Renal cortical epithelial cell (primary cell): ENCODE data around the gene PPP1R9A. TPM values are rescaled to one million over a fixed set of nuclear protein-coding genes. Genes with fewer than 3 reads are reported as not detected.

Experiments used
- DNase-seq: peaks from one replicate; pipeline ENCODE4 v3.0.0-alpha.2; 2011; ENCODE audit warnings: low read depth
- total RNA-seq: library from RNA; depleted of rRNA; stranded (reverse); fragments of >200 nt; gene quantifications from 2 replicates; pipeline ENCODE4 v1.2.3, GENCODE V29; 2014

PPP1R9A gene
- total RNA-seq, 1 donor from 2014 or later, result 56.6 TPM

- DNase-seq, result no peak
These were observed 411.2 kb downstream of the PPP1R9A start for GRCh38 chr7:95318501-95319100.

DNA sequence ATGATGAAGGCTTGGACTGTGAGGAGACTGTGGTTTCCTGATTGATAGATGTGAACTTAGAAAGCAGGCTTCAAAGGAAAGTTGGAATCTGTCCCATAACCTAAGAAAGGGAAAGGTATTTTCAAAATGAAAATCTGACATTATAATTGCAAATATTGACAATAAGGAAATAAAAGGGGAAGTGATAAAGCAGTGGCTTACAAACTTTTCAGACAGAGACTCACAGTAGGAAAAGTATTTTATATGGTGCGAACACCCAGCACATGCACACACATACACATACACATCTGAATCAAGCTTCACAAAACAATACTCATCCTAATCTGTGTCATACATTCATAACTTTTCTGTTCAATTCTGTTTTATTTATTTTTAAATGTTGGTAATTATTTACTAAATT lies 412.2 kb downstream of the PPP1R9A start:
- DNase-seq, result no peak

- DNase-seq, result no peak
These were observed 413.3 kb downstream of the PPP1R9A start for GRCh38 chr7:95320651-95321050.

DNA sequence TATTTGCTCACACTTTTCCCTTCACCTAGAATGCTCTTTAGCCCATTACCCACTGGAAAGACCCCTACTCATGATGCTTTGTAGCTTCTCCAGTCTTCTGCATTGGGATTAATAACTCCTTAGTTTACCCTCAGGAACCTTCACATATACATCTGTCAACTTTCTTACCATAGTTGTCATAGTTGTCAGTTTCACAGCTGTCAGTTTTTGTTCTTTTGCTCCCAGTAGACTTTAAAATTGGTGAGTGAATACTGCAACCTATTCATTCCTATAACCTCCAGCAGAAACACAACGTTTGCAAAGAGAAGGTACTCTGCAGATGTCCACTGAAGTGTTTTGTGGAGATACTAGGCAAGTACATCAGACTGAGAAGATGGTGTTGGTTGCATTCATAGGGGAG lies 414.3 kb downstream of the PPP1R9A start:
- no peak for DNase-seq

GRCh38 chr7:95322396-95322795 lies 415.0 kb downstream of the PPP1R9A start:
- no peak for DNase-seq

DNA sequence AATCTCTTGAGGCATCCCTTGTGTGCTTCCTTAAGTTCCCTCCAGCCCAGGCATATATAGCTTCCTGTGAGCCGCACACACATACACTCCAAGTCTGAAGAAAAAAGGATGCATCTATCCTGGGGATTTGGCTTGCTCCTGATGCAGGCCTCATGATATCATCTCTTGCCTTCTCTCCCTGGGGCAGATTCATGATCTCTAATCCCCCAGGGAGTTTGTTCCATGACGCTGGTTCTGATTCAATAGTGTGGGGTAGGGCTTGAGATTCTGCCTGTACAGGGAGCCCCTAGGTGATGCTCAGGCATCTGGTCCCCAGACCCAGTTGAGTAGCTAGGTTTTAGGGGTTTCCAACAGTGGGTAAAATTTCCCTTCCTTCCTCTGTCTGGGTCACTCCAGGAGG lies 415.5 kb downstream of the PPP1R9A start:
- DNase-seq, result no peak

DNA sequence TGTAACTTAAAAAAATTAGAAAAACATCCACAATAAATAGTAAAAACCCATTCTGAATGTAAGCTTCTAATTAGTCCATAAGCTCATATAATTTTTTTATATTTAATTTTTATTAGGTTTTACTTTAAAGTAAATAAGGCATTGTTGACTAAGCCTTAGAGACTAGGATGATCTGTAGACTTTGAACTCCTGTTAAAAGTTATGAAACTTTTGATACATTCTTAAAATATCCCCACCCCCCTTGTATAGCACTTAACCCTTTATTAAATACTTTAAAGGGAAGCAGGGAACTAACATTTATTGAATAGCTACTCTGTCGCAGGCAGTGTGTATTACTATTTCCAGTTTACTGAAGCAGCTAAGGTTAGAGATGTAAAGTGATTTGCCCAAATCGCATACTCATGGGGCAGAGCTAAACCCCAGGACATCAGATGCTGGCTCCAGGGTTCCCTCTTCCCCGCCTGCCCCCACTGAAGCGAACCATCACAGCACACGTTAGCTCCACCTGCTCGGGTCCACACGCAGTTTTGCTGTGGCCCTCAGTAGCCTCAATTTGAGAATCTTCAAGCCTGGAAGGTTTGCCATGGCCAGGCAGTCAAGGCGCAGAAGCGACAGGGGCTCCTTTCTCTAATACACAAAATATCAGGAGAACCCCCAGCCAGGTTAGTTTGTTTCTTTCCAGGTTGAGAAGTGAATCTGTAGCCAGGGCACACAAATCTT lies 416.2 kb downstream of the PPP1R9A start:
- no peak for DNase-seq

GRCh38 chr7:95324431-95324830 lies 417.0 kb downstream of the PPP1R9A start, which contains the start of gene PON1:
TSS of gene PON1 (minus strand) at chr7:95324532. CDS start at chr7:95324475, 57 bp downstream.
- DNase-seq, result no peak

GRCh38 chr7:95327356-95327755 lies 420.0 kb downstream of the PPP1R9A start:
- DNase-seq, result no peak

DNA sequence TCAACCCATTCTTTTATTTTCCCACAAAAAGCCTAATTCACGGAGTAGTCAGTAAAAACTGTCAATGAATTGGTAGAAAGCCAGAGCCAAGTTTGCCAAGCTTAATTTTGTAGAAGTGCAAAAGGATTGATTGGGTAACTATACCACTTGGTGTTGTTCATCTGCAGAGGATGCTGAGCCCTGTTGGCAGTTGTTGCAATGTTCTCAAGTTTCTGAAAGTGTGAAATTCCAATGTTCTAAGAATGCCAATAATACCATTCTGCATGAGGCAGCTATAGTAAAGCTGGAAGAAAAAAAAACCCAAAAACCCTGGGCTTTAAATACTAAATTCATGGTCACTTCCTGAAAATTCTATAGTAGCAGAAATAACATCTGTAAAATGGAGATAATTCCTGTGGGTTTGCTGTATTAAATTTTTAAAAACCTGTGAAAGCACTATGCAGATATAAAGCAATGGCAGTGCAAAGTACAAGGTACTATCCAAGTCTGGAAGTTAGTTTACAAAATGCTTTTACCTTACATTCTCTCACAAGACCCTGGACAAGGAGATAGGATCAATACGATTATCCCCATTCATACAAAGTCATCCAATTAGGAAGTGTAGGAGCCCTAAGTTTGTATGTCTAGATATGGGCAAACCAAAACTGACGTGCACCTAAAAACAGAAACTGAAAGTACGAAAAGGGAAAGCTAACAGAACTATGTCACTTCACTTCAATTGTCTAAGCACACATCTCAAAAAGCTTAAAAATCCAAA lies 423.0 kb downstream of the PPP1R9A start:
- peak; percentile 40 for DNase-seq

GRCh38 chr7:95330961-95331337 lies 423.6 kb downstream of the PPP1R9A start:
- no peak for DNase-seq

DNA sequence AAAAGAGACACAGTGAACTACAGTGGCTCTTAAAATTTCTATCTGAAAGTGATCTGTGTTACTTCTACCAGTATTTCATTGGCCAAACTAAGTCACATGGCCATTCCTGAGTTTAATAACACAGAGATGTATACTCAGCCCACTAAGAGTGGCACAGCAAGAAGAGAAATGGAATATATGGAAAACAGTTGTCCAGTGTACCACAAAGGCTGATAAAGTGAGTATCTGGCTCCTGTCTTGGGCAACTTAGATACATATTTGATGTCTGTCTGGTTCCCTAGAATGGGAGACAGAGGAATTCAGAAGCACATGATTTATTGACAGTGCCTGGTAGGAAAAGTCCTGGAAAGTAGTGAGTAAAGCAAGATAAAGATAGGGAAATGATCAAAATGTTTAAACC lies 427.1 kb downstream of the PPP1R9A start:
- DNase-seq, result no peak

DNA sequence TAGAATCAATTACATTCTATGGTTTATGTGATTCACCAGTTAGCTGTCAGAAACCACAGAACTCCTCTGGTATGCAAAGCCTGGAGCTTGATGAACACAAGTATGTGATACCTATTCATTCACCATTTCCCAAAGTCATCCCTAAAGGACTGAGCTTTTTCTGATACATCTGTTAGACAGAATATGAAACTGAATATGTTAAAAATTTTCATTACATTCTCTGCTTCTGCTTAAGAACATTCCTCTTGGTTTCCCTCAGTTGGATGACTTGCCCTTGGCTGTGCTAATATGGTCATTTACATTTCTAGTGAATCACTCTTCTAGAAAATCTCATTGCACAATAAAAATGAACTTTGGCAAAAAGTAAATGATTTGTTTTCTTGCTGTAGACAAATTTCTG lies 427.7 kb downstream of the PPP1R9A start:
- DNase-seq, result peak; percentile 88

DNA sequence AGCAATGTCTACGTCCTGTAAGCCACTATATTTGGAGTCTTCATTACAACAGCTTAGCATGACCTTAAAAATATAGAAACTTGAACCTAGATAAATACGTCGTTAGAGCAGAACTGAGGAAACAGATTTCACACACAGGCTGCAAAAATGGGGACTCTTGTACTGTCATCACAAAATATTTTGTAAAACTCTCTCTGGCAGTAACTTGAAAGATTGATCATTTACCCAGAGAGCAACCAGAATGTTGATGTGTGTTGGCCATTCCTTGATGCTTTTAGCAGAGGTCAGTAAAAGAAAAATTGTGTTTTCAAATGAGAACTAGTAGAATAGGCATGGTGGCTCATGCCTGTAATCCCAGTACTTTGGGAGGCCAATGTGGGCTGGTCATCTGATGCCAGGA lies 431.4 kb downstream of the PPP1R9A start:
- DNase-seq, result peak; percentile 25

DNA sequence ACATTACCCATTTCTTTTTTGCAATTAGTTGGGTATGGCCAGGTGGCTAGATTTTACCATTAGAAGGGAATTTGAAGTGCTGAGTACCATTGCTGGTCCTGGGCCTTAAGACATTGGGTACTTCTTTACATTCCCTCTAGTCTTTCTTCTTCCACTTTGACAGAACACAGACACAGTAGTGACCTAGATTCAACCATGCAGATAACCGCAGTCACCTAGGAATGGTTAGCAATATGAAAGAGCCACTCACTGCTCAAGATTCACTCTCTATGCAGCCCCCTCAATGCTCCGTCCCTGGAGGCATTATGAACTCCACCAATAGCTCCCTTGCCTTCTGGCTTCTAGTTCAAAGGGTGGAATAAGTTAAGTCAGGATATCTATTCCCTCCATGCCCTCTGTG lies 433.1 kb downstream of the PPP1R9A start:
- no peak for DNase-seq

DNA sequence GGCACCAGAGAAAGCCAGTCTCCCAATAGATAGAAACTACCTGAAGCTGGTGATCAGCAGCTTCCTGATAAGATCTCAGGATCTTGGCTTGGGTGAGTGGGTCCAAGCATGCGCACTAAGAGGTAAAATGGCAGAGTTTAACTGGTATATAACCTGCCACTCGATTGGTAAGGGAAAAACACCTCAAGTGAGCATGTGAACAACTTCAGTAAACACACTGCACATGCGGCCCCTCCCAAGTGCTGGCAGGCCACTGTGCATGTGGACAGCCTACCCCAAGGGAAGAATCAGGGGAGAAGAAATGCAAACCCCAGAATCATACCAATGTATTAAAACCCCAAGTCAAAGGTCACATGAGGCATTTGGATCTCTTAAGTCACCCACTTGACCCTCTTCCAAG lies 434.6 kb downstream of the PPP1R9A start:
- DNase-seq, result no peak

GRCh38 chr7:95342642-95343307 lies 435.4 kb downstream of the PPP1R9A start:
- DNase-seq, result no peak
